HG02642 (cell line): Measurements from ENCODE around the gene EIF4G1.
"Not testable (repeated sequence)": the region's sequence is repeated elsewhere in the genome, so short reads cannot be mapped to it uniquely, and the experiment has no call there.

Source experiments
- ATAC-seq: cut with Tn5 transposase; IDR thresholded peaks from one replicate; pipeline ENCODE4 v1.9.1; 2021; ENCODE audit warnings: mild to moderate bottlenecking; ENCODE audit not compliant: unreplicated experiment, poor library complexity

The EIF4G1 gene, protein sequence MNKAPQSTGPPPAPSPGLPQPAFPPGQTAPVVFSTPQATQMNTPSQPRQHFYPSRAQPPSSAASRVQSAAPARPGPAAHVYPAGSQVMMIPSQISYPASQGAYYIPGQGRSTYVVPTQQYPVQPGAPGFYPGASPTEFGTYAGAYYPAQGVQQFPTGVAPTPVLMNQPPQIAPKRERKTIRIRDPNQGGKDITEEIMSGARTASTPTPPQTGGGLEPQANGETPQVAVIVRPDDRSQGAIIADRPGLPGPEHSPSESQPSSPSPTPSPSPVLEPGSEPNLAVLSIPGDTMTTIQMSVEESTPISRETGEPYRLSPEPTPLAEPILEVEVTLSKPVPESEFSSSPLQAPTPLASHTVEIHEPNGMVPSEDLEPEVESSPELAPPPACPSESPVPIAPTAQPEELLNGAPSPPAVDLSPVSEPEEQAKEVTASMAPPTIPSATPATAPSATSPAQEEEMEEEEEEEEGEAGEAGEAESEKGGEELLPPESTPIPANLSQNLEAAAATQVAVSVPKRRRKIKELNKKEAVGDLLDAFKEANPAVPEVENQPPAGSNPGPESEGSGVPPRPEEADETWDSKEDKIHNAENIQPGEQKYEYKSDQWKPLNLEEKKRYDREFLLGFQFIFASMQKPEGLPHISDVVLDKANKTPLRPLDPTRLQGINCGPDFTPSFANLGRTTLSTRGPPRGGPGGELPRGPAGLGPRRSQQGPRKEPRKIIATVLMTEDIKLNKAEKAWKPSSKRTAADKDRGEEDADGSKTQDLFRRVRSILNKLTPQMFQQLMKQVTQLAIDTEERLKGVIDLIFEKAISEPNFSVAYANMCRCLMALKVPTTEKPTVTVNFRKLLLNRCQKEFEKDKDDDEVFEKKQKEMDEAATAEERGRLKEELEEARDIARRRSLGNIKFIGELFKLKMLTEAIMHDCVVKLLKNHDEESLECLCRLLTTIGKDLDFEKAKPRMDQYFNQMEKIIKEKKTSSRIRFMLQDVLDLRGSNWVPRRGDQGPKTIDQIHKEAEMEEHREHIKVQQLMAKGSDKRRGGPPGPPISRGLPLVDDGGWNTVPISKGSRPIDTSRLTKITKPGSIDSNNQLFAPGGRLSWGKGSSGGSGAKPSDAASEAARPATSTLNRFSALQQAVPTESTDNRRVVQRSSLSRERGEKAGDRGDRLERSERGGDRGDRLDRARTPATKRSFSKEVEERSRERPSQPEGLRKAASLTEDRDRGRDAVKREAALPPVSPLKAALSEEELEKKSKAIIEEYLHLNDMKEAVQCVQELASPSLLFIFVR (N-terminal part only)

DNA sequence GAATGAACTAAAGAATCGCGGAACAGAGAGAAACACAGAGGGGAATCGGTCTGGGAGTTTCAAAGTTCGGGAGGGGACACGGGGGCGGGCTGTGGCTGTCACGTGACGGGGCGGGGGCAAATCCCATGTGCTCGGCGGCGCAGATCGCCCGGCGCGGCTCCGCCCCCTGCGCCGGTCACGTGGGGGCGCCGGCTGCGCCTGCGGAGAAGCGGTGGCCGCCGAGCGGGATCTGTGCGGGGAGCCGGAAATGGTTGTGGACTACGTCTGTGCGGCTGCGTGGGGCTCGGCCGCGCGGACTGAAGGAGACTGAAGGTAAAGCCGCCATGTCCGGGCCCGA, at the start of gene EIF4G1:
Gene EIF4G1, plus strand, starts transcription at position 244 of the 337 bp plus-strand sequence. CDS start 1,191 bp downstream, outside the sequence.
- peak; percentile 86 for ATAC-seq

DNA sequence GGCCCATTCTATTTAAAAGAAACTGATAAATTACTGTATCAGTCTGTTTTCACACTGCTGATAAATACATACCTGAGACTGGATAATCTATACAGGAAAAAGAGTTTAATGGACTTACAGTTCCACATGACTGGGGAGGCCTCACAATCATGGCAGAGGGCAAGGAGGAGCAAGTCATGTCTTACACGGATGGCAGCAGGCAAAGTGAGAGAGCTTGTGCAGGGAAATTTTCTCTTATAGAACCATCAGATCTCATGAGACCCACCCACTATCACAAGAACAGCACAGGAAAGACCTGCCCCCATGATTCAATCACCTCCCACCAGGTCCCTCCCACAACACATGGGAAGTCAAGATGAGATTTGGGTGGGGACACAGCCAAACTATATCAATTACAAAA, 47.2 kb upstream of the EIF4G1 start:
- ATAC-seq: not testable (repeated sequence)

DNA sequence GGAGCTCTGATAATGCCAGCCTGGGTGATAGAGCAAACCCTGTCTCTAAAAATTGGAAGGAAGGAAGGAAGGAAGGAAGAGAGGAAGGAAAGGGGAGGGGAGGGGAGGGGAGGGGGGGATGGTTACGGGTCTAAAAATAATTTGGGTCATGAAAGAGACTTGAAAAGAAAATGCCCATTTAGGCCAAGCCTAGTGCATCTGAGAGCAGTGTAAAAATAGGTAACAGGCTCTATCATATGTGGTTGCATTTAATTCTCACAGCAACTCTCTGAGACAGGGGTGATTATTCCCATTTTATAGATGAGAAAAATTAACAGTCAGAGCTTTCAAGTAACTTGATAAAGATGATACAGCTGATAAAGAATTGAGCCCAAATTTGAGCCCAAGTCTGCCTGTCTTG, 42.1 kb upstream of the EIF4G1 start:
- no peak for ATAC-seq

DNA sequence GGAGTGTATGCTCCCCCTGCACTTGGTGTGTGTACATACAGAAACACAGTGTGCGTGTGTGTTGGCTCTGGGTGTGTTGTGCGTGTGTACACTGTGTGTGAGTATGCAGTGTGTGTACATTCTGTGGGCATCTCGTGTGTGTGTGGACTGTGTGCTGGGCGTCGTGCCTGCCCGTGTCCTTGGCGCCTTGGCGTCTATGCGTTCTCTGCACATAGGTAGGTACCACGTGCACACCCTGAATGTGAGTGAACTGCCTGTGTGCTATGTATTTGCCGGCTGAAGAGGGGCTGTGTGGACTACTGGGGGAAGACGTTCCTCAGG, 39.1 kb upstream of the EIF4G1 start:
- ATAC-seq: no peak

DNA sequence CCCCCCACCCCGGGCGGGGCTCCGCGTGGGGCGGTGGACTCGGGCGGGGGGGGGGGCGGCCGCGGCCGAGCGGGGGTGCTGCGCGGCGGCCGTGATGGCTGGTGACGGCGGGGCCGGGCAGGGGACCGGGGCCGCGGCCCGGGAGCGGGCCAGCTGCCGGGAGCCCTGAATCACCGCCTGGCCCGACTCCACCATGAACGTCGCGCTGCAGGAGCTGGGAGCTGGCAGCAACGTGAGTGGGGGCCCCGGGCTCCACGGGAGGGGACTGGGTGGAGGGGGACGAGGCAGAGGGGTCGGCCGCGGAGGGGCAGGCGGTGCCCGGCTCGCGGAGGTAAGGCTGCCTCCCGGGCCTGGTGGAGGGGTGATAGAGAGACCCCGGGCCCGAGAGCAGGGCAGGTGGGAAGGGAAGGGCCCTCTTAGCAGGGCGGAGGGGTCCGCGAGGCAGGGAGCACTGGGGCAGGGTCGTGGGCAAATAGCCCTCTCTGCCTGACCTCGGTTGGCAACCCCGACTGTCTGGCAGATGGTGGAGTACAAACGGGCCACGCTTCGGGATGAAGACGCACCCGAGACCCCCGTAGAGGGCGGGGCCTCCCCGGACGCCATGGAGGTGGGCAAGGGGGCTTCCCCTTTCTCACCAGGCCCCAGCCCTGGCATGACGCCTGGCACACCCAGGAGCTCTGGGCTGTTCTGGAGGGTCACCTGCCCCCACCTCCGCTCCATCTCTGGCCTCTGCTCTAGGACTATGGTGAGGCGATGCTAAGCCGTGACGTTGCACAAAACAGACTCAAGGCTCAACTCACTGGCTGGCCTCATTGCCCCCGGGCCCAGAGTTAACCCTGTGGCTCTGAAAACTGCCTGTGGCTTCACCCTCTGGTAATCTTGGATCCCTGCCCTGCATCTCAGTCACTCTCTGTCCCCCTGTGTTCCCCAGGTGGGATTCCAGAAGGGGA, 38.2 kb upstream of the EIF4G1 start, which contains the start of gene ECE2:
Gene ECE2, plus strand, starts transcription at position 62 of the 950 bp plus-strand sequence. Its CDS starts 132 bp downstream, at position 194.
- no peak for ATAC-seq

DNA sequence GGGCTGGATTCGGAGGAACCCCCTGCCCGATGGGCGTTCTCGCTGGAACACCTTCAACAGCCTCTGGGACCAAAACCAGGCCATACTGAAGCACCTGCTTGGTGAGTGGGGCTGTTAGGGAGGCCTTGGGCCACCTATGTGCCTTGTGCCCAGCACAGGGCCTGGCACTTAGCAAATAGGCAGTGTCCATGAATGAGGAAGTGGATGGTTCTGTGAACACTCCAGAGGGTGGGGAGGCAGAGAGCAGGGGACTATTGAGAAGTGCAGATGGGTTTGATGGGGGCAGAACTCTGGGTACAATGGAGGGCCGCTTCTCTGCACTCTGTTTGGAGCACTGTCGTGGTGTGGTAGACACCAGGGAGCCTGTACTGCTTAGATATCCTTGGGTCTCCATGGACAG, 37.0 kb upstream of the EIF4G1 start:
- no peak for ATAC-seq

DNA sequence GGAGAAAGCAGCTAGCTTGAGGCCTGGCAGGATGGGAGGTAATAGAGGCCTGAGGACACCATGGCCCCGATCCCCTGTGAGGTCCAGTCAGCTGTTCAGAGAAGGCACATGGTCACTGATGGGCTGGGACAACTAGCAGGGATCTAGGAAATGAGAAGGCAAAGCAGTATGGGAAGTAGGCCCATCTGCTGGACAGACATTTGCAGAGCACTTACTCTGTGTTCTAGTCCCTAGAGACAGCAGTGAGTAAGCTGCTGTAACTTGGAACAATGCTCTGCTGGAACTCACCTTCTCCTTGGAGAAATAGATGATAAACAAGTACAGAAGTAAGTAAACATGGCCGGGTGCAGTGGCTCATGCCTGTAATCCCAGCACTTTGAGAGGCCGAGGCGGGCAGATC, 31.5 kb upstream of the EIF4G1 start:
- ATAC-seq: no peak

DNA sequence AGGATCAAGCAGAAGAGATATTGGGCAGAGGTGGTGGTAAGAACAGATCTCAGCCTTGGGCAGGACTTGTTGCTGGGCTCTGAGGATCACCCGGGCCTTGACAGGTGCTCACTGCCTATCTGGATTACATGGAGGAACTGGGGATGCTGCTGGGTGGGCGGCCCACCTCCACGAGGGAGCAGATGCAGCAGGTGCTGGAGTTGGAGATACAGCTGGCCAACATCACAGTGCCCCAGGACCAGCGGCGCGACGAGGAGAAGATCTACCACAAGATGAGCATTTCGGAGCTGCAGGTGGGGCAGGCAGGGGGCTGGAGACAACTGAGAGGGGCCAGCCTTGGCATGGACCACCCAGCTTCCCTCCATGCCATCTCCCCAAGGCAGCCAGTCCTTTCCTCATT, 30.7 kb upstream of the EIF4G1 start:
- ATAC-seq: no peak

DNA sequence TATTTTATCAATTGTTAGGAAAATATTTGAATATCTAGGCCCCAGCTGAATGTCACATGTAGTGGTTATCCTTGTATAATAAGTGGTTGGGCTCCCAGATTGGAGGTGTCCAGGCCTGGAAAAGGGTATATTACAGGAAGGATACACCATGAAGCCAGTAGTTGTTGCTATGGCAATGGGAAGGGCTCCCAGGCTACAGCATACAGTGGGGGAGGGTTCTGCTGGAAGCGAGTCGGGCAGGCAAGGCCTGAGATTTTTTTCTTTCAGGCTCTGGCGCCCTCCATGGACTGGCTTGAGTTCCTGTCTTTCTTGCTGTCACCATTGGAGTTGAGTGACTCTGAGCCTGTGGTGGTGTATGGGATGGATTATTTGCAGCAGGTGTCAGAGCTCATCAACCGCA, 29.7 kb upstream of the EIF4G1 start:
- ATAC-seq: no peak

DNA sequence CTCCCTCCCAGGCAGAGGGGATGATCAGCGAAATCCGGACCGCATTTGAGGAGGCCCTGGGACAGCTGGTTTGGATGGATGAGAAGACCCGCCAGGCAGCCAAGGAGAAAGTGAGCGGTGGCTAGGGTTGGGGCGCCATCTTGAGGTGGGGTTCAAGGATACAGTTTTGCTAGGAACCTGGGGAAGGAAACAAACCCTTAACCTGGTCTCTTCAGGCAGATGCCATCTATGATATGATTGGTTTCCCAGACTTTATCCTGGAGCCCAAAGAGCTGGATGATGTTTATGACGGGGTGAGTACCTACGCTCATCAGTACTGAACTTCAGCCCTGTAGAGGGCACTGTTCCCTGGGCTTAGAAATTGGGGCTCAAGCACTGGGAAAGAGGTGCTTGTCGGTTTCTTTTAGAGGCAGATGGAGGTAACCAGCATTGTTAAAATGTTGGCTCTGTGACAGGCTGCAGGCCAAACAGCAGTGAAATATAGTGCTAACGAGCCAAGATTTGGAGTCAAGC, 24.9 kb upstream of the EIF4G1 start:
- ATAC-seq: peak; percentile 43

DNA sequence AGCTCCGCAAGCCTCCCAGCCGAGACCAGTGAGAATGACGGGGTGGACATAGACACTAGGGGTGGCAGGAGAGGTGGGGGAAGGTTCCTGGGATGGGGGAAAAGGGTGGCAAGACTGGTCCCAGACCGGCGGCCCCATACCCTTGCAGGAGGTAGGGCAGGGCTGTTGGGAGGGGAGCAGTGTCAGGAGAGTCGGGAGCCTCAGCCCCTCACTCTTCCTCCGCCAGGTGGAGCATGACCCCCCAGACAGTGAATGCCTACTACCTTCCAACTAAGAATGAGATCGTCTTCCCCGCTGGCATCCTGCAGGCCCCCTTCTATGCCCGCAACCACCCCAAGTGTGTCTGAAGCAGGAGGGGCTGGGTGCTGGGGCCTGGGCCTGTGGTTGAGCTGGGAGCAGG, 24.1 kb upstream of the EIF4G1 start:
- no peak for ATAC-seq

DNA sequence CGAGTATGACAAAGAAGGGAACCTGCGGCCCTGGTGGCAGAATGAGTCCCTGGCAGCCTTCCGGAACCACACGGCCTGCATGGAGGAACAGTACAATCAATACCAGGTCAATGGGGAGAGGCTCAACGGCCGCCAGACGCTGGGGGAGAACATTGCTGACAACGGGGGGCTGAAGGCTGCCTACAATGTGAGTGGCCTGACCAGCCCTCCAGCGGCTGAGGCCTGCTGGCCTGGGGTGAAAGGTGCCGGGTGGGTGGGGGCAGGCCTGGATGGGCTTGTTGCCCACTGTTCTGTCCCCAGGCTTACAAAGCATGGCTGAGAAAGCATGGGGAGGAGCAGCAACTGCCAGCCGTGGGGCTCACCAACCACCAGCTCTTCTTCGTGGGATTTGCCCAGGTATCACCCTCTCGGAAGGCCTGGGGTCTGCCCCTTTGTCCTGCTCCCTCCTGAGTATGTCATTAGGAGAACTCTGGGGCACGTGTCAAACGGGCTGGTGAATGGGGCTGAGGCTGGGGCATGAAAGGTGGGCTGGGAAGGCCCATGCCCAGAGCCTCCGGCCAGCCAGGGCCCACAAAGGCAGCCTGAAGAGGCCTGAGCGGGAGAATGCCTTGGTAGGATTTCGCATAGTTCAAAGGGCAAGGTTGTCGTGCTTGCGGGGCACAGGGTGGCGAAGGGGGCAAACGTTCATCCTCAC, 23.2 kb upstream of the EIF4G1 start:
- no peak for ATAC-seq

DNA sequence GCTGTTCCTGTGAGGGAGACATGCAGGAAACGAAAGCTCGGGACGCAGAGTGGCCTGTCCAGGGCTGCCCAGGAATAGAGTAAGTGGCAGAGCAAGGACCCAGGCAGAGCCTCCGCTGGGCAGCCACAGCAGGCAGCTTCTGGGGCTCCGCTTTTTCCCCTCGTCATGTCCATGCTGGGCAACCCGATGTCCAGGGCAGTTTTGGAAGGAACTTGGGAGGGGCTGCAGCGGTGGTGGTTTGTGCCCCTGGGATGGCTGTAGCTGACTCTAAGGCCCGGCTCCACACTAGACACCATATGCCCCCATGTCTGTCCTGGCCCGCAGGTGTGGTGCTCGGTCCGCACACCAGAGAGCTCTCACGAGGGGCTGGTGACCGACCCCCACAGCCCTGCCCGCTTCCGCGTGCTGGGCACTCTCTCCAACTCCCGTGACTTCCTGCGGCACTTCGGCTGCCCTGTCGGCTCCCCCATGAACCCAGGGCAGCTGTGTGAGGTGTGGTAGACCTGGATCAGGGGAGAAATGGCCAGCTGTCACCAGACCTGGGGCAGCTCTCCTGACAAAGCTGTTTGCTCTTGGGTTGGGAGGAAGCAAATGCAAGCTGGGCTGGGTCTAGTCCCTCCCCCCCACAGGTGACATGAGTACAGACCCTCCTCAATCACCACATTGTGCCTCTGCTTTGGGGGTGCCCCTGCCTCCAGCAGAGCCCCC, 22.5 kb upstream of the EIF4G1 start:
- ATAC-seq: no peak

DNA sequence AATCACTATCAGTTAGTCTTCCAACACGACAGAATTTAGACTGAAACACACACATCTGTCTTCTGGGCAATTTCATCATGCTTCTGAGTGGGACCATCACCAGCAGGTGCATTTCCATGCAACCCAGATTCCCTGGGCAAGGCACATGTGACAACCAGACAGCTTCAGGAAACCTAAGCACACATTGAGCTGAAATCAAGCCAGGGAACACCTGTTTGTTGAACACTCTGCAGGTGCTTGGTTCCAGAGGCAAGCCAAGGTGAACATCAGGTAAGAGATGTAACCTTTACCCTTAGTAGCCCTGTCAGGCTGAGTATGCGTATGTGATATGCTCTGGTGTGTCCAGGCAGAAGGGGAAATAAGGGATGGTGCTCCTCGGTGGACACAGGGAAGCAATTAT, 18.6 kb upstream of the EIF4G1 start:
- no peak for ATAC-seq

DNA sequence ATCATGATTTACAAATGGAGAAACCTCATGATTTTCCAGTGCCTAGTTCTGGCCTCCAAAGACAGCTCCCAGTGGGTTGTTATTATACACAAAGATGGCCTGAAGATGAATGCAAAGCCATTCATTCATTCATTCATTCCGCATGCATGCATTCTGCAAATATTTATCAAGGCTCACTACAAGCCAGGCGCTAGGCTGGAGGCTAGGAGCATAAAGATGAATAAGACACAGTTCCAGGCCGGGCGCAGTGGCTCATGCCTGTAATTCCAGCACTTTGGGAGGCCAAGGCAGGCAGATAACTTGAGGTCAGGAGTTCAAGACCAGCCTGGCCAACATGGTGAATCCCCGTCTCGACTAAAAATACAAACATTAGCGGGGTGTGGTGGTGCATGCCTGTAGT, 17.8 kb upstream of the EIF4G1 start:
- ATAC-seq: no peak

DNA sequence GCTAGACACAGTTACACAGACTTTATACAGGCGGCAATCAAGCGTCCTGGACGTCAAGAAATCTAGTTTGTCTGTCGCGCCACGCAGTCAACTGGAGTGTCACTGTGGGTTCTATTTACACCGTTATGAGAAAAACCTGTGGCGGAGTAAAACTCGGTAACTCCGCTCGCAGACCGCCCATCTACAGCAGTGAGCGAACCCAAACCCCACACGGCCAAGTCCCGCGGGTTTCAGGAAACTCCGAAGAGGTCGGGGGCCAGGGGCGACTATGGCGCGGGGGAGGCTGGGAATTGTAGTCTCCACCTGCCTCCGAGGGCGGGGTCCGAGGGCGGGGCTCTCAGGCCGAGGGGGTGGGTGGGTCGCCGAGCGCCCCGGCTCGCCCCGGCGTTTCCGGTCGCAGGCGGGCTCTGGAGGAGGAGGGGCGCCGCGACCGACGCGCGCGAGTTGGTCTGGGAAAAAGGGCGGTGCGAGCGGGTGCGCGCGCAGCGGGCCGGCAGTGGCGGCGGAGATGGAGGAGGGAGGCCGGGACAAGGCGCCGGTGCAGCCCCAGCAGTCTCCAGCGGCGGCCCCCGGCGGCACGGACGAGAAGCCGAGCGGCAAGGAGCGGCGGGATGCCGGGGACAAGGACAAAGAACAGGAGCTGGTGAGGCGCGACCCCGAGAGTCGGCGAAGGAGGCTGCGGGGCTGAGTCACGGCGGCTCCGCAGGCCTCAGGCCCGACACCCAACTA, 15.5 kb upstream of the EIF4G1 start, which contains the start of gene PSMD2:
Gene PSMD2, plus strand, starts transcription at position 483 of the 729 bp plus-strand sequence. Its CDS starts 26 bp downstream, at position 509.
- ATAC-seq: peak; percentile 93
